ENCODE measurements around the gene NRCAM. TPM values are rescaled to one million over a fixed set of nuclear protein-coding genes. Genes with fewer than 3 reads are reported as not detected.

NRCAM gene
- total RNA-seq, 2 experiments from 2014 or later, result 3.4 to 7.0 TPM

GRCh38 chr7:108442039-108442568 lies 14.1 kb downstream of the NRCAM start:
- Mint-ChIP-seq H3K36me3 (ENCODE audit: low read depth) (no peaks in the 10 kb centered on the region), H3K4me1 (ENCODE audit: low read depth) (no peaks in the 10 kb centered on the region), H3K4me3 (no peak overlapping the region), H3K9me3 (no peaks in the 10 kb centered on the region), H3K27me3 (peaks cover 14% of the 10 kb centered on the region), H3K27ac (no peak overlapping the region)
- H3K27ac ChIP-seq (ENCODE audit: low read depth in 1 of 2, low read length in 2 of 2), result no peak overlapping the region
- no peaks in the 10 kb centered on the region for H3K4me1 ChIP-seq (ENCODE audit: insufficient read depth, low read length)
- ChIA-PET CTCF (no interaction called here), POLR2A (no interaction called here)
- H3K36me3 ChIP-seq (ENCODE audit: insufficient read depth, low read length), result no peaks in the 10 kb centered on the region
- H3K4me3 ChIP-seq (ENCODE audit: low read length), result no peak overlapping the region
- intact Hi-C loops (cut with DNase I, micrococcal nuclease), result no loop called here
- no peak for DNase-seq
- H3K9me3 ChIP-seq (ENCODE audit: control insufficient read depth in 1 of 2, insufficient read depth in 1 of 2, low read length in 2 of 2), result no peaks in the 10 kb centered on the region
- TF ChIP-seq, protein P1, sequence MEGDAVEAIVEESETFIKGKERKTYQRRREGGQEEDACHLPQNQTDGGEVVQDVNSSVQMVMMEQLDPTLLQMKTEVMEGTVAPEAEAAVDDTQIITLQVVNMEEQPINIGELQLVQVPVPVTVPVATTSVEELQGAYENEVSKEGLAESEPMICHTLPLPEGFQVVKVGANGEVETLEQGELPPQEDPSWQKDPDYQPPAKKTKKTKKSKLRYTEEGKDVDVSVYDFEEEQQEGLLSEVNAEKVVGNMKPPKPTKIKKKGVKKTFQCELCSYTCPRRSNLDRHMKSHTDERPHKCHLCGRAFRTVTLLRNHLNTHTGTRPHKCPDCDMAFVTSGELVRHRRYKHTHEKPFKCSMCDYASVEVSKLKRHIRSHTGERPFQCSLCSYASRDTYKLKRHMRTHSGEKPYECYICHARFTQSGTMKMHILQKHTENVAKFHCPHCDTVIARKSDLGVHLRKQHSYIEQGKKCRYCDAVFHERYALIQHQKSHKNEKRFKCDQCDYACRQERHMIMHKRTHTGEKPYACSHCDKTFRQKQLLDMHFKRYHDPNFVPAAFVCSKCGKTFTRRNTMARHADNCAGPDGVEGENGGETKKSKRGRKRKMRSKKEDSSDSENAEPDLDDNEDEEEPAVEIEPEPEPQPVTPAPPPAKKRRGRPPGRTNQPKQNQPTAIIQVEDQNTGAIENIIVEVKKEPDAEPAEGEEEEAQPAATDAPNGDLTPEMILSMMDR (IDR thresholded peaks at IDR 0.05), result no peak
- no peaks in the 10 kb centered on the region for H3K27me3 ChIP-seq (ENCODE audit: control insufficient read depth in 1 of 2, insufficient read depth in 2 of 2, low read length in 2 of 2)
- no peak for ATAC-seq (ENCODE audit: poor library complexity)

GRCh38 chr7:108441392-108441955 lies 14.8 kb downstream of the NRCAM start:
- Histone ChIP-seq H3K36me3 (ENCODE audit: insufficient read depth, low read length) (no peaks in the 10 kb centered on the region), H3K9me3 (ENCODE audit: control insufficient read depth in 1 of 2, insufficient read depth in 1 of 2, low read length in 2 of 2) (no peaks in the 10 kb centered on the region), H3K4me1 (ENCODE audit: insufficient read depth, low read length) (no peaks in the 10 kb centered on the region), H3K27ac (ENCODE audit: low read depth in 1 of 2, low read length in 2 of 2) (no peak overlapping the region), H3K27me3 (ENCODE audit: control insufficient read depth in 1 of 2, insufficient read depth in 2 of 2, low read length in 2 of 2) (no peaks in the 10 kb centered on the region), H3K4me3 (ENCODE audit: low read length) (no peak overlapping the region)
- no peaks in the 10 kb centered on the region for H3K9me3 Mint-ChIP-seq
- DNase-seq (no peak), ATAC-seq (ENCODE audit: poor library complexity) (no peak)
- H3K27me3 Mint-ChIP-seq, result peaks cover 11% of the 10 kb centered on the region
- H3K27ac Mint-ChIP-seq, result no peak overlapping the region
- POLR2A ChIA-PET, result interaction anchor here (0.5 kb wide), 1 partner anchor 500 kb away, joined by 3 read pairs; no protein-coding TSS in a partner anchor
- intact Hi-C loops (cut with DNase I, micrococcal nuclease), result no loop called here
- H3K4me3 Mint-ChIP-seq, result no peak overlapping the region
- H3K4me1 Mint-ChIP-seq (ENCODE audit: low read depth), result no peaks in the 10 kb centered on the region
- CTCF ChIA-PET, result no interaction called here
- H3K36me3 Mint-ChIP-seq (ENCODE audit: low read depth), result no peaks in the 10 kb centered on the region
- TF ChIP-seq, protein P1 (IDR thresholded peaks at IDR 0.05), result no peak

DNA sequence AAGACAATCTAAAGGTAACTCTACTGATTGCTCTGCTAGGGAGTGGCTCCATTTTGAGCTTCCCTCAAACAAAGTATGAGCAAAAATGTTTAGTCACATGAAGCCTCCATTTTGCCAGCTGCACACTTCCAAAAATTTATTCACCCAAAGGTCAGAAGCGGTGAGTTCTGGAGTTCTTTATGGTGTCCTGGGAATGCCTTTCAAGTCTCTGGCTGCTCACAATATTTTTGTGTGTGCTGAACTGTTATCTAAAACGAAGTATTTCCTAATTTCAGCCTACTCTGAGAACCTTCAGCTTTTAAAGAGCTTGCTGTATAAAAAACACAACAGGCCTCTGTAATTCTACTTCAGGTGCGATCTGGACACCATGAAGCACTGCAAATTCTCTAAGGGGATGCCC lies 15.6 kb downstream of the NRCAM start:
- intact Hi-C loops (cut with DNase I, micrococcal nuclease), result no loop called here
- TF ChIP-seq, protein P1 (IDR thresholded peaks at IDR 0.05), result no peak
- Histone ChIP-seq H3K4me1 (ENCODE audit: insufficient read depth, low read length) (no peaks in the 10 kb centered on the region), H3K27ac (ENCODE audit: low read depth in 1 of 2, low read length in 2 of 2) (no peak overlapping the region), H3K4me3 (ENCODE audit: low read length) (no peak overlapping the region), H3K9me3 (ENCODE audit: control insufficient read depth in 1 of 2, insufficient read depth in 1 of 2, low read length in 2 of 2) (no peaks in the 10 kb centered on the region), H3K36me3 (ENCODE audit: insufficient read depth, low read length) (no peaks in the 10 kb centered on the region), H3K27me3 (ENCODE audit: control insufficient read depth in 1 of 2, insufficient read depth in 2 of 2, low read length in 2 of 2) (no peaks in the 10 kb centered on the region)
- H3K36me3 Mint-ChIP-seq (ENCODE audit: low read depth), result no peaks in the 10 kb centered on the region
- no peak overlapping the region for H3K27ac Mint-ChIP-seq
- no peak overlapping the region for H3K4me3 Mint-ChIP-seq
- no peaks in the 10 kb centered on the region for H3K4me1 Mint-ChIP-seq (ENCODE audit: low read depth)
- CTCF ChIA-PET, result interaction anchor here (1.0 kb wide), 1 partner anchor 84 kb away, joined by 3 read pairs; no protein-coding TSS in a partner anchor
- H3K9me3 Mint-ChIP-seq, result no peaks in the 10 kb centered on the region
- peaks cover 3% of the 10 kb centered on the region for H3K27me3 Mint-ChIP-seq
- ATAC-seq (ENCODE audit: poor library complexity) (no peak), DNase-seq (no peak)
- POLR2A ChIA-PET, result no interaction called here
